GM03348 (cell line): ENCODE data around the gene ATP6V0C.
"Not testable (repeated sequence)": the region's sequence is repeated elsewhere in the genome, so short reads cannot be mapped to it uniquely, and the experiment has no call there.

ENCODE experiments used
- DNase-seq: peaks from one replicate; pipeline ENCODE4 v3.0.0; 2012; ENCODE audit warnings: low spot score

Gene ATP6V0C

DNA sequence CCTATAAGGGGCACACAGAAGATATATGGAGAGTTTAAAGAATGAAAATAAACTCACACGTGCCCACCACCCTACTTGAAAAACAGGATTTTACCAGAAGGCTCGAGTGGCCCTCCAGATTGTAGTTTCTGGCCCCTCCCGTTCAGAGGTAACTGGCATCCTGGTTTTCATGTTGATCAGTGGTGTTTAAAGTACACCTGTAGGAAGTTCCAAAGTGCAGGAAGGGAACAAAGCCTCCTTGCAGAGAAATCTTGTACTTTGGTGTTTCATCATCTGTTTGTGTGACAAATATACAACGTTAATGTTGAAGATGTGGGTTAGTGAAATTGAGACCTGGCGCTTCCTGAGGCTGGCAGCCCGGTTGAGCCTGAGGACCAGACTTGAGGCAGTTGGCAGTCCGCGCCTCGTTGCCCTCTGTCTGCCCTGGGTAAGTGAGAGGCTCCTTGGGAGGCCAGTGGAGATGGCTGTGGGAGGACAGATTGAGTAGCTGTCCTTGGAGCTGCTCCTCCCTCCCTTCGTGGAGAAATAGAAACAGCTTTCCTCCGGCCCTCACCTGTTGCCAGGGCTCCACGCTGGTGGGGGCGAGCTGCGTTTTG lies 36.6 kb downstream of the ATP6V0C start:
- not testable (repeated sequence) for DNase-seq

GRCh38 chr16:2551420-2551889 lies 37.7 kb downstream of the ATP6V0C start:
- not testable (repeated sequence) for DNase-seq

GRCh38 chr16:2554709-2555425 lies 41.1 kb downstream of the ATP6V0C start:
- DNase-seq = not testable (repeated sequence)

DNA sequence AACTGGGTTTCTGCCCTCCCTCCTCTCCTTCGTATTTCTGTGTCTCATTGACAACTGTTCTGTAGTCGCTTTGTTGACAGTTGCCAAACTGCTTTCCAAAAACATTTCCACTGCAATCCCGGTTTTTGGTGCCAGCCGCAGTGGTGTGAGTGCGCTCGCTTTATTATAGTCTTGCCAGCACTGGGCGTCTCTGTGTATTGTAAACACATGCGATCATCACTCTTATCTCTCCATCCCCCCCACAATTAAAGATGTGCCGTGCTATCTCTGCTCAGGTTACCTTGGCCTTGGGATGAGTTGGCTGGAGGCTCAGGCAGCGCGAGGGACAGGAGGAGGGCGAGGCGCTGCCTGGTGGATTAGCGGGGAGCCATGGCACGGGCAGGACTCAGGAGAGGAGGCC lies 43.4 kb downstream of the ATP6V0C start:
- DNase-seq = not testable (repeated sequence)

DNA sequence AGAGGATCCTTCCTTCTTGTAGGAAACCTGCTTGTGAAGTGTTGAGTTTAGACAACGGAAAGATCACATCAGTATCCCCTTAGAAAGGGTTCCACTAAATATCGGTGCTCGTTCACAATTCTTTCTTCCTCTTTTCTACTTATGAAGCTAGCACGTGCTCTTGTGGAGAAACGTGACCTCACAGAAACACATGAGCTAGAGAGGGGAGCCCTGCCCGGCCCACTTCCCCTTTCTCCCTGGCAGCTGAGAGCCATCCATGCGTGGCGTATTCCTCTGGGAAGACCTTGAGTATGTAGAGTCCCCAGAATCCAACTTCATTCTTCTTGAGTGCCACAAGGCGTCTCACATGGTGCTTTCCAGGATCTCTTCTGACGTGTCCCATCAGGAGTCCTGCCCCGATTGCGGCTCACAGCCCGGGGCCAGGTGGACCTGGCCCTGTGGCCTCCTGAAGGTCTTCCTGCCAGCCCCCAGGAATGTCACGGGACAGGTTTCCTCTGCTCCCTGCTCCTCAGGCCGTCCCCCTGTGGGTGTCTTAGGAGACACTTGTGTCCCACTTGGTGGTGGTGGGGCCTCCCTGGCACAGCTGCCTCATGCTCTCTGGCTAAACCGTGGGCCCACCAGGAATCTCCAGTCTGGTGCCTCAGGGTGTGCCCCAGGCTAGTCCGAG lies 46.5 kb downstream of the ATP6V0C start:
- not testable (repeated sequence) for DNase-seq

DNA sequence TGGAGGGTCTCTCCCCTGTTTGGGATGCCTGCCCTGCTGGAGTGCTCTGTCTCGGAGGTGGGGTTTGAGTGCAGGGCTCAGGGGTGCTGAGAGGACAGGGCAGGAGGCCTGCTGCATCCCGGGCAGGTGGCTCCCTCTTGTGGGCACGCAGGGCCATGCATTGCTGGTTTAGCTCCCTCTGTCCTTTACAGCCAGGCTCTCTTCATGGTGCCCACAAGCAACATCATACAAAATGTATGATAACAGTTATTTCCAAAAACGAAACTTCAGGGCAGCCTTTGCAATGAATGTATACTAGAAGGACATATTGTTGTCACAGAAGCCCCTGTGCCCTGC lies 47.0 kb downstream of the ATP6V0C start:
- DNase-seq = not testable (repeated sequence)

- DNase-seq = not testable (repeated sequence)
Measured at GRCh38 chr16:2567506-2567905, 53.8 kb downstream of the ATP6V0C start.

- DNase-seq = not testable (repeated sequence)
Measured at GRCh38 chr16:2568573-2568972, 54.8 kb downstream of the ATP6V0C start.
